Mesodermal cell (in vitro differentiated cells): ENCODE data around the gene SIX3.

ENCODE experiments used
- H3K27ac ChIP-seq: 2 replicates; pipeline ENCODE4 v1.7.0; 2013; ENCODE audit warnings: mild to moderate bottlenecking, low read depth, low read length, moderate library complexity; ENCODE audit not compliant: severe bottlenecking
- H3K36me3 ChIP-seq: 2 replicates; pipeline ENCODE4 v1.7.1; 2013; ENCODE audit warnings: mild to moderate bottlenecking, low read length, moderate library complexity; ENCODE audit not compliant: control insufficient read depth, insufficient read depth
- H3K4me1 ChIP-seq: one replicate; pipeline ENCODE4 v1.7.1; 2013; ENCODE audit warnings: mild to moderate bottlenecking, low read length; ENCODE audit not compliant: insufficient read depth, control insufficient read depth, poor library complexity, severe bottlenecking
- H3K4me3 ChIP-seq: 2 replicates; pipeline ENCODE4 v1.7.0; 2013; ENCODE audit warnings: low read length, control low read depth, mild to moderate bottlenecking; ENCODE audit not compliant: insufficient read depth, poor library complexity, severe bottlenecking; ENCODE audit errors: extremely low read depth
- H3K9me3 ChIP-seq: 2 replicates; pipeline ENCODE4 v1.7.1; 2013; ENCODE audit warnings: mild to moderate bottlenecking, low read length, moderate library complexity; ENCODE audit not compliant: control insufficient read depth
- WGBS, 2 experiments: methylation state at CpG; one replicate each; pipeline ENCODE4 v1.1.5; 2013; ENCODE audit warnings: missing lambda C conversion rate in 2 of 2; ENCODE audit not compliant: insufficient coverage in 2 of 2; 5-methylcytosine and 5-hydroxymethylcytosine counted together

Gene SIX3

DNA sequence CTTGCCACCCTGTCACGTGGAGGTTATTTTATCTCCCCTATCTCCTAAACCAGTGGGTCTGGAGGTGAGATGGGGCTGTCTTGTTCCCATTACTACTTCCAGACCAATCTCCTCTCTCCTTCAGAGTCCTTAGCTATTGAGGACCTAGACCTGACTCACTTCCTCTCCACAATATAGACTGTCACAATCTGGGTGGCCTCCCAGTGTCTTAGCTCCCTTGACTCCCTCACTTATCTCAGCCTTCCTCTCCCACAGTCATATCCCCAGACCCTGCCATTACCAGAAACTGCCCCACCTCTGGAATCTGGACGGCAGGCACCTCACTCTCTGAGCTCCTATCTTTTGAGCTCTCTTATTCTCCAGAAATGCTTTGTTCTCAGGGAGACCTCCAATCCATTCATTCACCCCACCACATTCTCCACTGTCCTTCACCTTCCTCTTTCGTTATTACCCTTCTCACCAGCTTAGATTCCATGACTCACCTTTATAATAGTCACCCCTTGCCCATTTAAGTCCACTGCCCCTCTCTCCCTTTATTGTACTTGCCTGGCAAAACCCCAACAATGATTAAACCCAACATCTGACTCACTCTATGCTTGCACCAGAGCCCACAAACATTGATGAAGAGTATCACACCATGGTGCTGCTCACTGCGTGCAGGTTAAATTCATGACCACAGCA, 23.3 kb upstream of the SIX3 start:
- 87 to 89% methylated on average over 3 to 4 of the region's 4 CpGs for WGBS, 2 experiments
- no peak overlapping the region for H3K4me3 ChIP-seq
- no peaks in the 10 kb centered on the region for H3K9me3 ChIP-seq
- H3K27ac ChIP-seq = no peak overlapping the region
- no peaks in the 10 kb centered on the region for H3K36me3 ChIP-seq
- H3K4me1 ChIP-seq = peaks cover 7% of the 10 kb centered on the region

DNA sequence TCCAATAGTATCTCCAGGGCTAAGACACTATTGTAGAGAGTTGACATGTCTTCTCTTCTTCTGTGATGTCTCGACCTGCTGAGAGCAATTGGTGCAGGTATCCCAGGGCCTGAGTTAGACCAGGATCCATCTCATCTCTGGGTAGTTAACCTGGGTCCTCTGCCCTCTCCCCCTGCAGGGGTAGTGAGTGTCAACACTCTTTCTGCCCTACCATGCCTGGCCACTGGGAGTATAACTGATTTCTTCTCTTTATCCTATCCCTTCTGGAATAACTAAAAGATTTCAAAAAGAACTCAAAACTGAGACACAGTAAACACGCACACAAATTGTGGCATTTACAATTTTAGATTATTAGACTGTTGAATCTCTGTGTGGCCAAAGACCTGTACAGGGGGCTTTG, 20.8 kb upstream of the SIX3 start:
- Histone ChIP-seq H3K4me3 (no peak overlapping the region), H3K27ac (no peak overlapping the region), H3K36me3 (no peaks in the 10 kb centered on the region), H3K9me3 (no peaks in the 10 kb centered on the region), H3K4me1 (peaks cover 7% of the 10 kb centered on the region)
- WGBS, 2 experiments = no CpG with 5 or more reads among the region's 2 CpGs

DNA sequence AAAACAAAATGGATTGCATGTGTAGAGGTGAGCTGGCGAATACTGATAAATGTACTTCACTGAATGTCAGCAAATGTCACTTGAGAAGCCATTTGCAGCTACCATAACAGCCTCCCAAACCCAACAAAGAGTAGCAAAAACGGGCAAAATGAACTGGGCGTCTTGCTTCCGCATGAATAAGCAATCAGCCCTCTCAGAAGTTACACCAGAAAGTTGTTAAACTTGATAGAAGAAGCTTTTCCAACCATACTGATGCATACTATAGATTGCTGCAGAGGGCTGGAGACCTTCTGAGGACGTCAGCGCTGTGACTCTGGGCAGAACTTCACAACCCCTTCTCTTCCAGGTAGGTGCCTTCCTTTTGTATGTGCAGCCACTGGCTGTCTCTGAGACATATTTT, 18.7 kb upstream of the SIX3 start:
- WGBS, 2 experiments = 89 to 92% methylated on average over 3 of the region's 6 CpGs
- Histone ChIP-seq H3K4me3 (no peak overlapping the region), H3K4me1 (peaks cover 7% of the 10 kb centered on the region), H3K9me3 (no peaks in the 10 kb centered on the region), H3K27ac (no peak overlapping the region), H3K36me3 (no peaks in the 10 kb centered on the region)

DNA sequence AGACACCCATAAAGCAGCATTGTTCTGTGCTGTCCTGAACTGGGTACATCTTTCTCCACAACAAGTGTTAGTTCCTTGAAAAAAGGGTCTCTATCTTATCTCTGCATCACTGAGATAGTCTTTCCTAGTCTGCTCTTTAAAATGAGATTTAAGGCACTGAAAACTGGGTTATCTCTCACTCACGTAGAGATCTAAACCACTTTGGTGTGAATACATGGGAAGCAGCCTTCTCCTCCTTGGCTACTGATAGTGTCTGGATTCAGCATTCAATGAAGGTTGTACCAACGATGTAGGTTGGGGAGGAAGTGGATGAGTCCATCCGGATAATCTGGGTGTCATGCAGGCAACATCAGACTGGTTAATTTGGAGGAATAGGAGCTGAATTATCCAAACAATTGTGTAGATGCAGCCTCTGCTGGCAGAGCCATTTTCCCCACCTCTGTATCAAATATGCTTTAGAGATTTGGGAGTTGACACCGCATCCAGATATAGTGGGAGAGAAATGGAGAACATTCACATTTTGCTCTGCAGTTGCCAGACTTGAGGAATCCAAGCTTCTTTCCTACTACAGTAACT, 15.9 kb upstream of the SIX3 start:
- no peaks in the 10 kb centered on the region for H3K36me3 ChIP-seq
- no peak overlapping the region for H3K27ac ChIP-seq
- 7 to 13% methylated on average over 2 to 3 of the region's 4 CpGs for WGBS, 2 experiments
- no peaks in the 10 kb centered on the region for H3K4me1 ChIP-seq
- no peaks in the 10 kb centered on the region for H3K9me3 ChIP-seq
- H3K4me3 ChIP-seq = no peak overlapping the region

- Histone ChIP-seq H3K36me3 (no peaks in the 10 kb centered on the region), H3K4me1 (no peaks in the 10 kb centered on the region), H3K27ac (no peak overlapping the region), H3K4me3 (no peak overlapping the region), H3K9me3 (no peaks in the 10 kb centered on the region)
- WGBS, 2 experiments = 0 to 5% methylated on average over 6 of the region's 9 CpGs
Measured at GRCh38 chr2:44926957-44927356, 14.5 kb upstream of the SIX3 start.

GRCh38 chr2:44927985-44928482, 13.5 kb upstream of the SIX3 start:
- no peaks in the 10 kb centered on the region for H3K9me3 ChIP-seq
- H3K36me3 ChIP-seq = no peaks in the 10 kb centered on the region
- H3K27ac ChIP-seq = no peak overlapping the region
- H3K4me1 ChIP-seq = no peaks in the 10 kb centered on the region
- 1% methylated on average over 29 to 33 of the region's 36 CpGs for WGBS, 2 experiments
- H3K4me3 ChIP-seq = no peak overlapping the region

DNA sequence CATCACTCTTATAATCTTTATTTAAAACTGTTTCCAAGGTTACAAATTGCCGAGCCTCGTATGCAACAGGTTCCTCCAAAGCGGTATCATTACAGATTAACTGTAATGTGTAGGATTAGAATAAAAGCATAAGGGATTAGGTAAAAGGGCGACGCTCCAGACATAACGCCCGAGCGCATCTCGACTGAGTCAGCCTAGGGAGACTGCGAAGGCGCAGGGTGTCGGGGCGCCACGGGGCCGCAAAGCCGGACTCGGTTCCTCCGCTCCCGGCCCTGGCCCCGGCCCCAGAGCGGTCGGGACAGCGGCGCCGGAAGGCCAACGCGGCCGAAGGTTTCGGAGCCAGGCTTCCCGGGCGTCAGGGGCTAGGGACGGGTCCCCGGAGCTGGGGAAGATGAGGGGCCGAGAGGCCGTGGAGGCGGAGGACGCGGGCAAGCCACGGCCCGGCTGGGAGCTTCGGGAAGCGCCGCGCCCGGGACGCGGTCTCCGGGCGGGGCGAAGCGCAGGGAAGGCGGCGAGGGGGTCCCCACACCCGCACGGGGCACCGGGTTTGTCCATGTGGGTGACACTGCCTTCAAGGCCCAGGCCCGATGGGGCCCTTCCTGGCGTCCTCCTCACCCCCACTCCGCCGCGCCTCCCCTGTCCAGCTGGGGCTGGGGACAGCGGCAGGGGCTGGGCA, 12.9 kb upstream of the SIX3 start:
- 1 to 2% methylated on average over 48 to 60 of the region's 62 CpGs for WGBS, 2 experiments
- no peak overlapping the region for H3K4me3 ChIP-seq
- no peak overlapping the region for H3K27ac ChIP-seq
- H3K4me1 ChIP-seq = no peaks in the 10 kb centered on the region
- no peaks in the 10 kb centered on the region for H3K9me3 ChIP-seq
- H3K36me3 ChIP-seq = no peaks in the 10 kb centered on the region

DNA sequence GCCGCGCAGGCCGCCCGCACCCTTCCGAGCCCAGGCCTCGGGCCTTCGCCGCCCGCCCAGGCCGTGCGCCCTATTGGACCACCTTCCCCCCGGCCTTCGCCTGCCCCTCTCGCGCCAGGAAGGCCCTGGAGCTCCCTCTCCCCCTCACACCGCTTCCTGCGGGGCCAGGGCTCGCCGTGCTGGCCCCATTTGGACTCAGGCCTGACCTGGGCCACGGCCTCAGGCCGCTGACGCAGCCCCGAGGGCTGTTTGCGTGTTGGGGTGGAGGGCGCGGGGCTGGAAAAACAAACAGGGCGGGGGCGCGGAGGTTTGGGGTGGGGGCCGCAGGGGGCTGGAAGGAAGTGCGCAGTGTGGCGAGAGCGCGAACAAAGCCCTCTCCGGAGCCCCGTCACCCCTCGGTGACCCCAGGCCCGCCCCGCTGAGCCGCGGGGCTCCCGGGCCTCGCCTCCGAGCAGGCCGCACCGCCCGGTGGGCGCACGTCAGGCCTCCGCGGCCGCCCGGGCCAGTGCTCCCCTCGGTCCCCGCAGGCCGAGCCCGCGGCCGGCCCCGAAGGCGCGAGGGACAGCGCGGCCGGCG, 12.3 kb upstream of the SIX3 start:
- no peaks in the 10 kb centered on the region for H3K4me1 ChIP-seq
- no peak overlapping the region for H3K4me3 ChIP-seq
- no peaks in the 10 kb centered on the region for H3K36me3 ChIP-seq
- 2 to 3% methylated on average over 47 to 48 of the region's 66 CpGs for whole genome bisulfite sequencing, 2 experiments
- no peak overlapping the region for H3K27ac ChIP-seq
- no peaks in the 10 kb centered on the region for H3K9me3 ChIP-seq

DNA sequence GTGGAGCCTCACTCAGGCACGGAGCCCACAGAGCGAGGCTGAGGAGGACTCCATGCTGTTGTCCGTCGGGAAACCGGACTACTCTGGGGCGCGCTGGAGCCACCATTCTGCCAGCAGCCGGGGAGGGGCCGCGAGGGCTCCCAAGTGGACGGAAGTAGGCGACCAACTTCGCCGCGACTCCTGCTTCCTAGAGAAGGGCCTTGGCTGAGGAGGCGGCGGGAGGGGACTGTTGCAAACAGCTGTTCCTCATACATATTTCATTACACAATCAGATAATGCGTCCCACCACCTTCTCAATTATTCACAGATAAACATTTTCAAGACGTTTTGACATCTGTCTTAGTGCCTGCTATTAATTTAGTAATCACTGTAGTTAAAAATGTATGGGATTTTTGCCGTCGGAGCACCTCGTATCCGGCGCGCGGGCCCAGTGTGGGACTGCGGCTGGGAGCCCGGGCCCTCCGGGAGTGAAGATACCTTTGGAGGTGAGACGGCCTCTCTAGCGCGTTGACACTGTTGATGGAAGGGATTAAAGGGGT, 11.7 kb upstream of the SIX3 start:
- Histone ChIP-seq H3K4me3 (no peak overlapping the region), H3K4me1 (peaks cover under 1% of the 10 kb centered on the region), H3K9me3 (no peaks in the 10 kb centered on the region), H3K27ac (no peak overlapping the region), H3K36me3 (no peaks in the 10 kb centered on the region)
- 1% methylated on average over 20 to 22 of the region's 32 CpGs for WGBS, 2 experiments

DNA sequence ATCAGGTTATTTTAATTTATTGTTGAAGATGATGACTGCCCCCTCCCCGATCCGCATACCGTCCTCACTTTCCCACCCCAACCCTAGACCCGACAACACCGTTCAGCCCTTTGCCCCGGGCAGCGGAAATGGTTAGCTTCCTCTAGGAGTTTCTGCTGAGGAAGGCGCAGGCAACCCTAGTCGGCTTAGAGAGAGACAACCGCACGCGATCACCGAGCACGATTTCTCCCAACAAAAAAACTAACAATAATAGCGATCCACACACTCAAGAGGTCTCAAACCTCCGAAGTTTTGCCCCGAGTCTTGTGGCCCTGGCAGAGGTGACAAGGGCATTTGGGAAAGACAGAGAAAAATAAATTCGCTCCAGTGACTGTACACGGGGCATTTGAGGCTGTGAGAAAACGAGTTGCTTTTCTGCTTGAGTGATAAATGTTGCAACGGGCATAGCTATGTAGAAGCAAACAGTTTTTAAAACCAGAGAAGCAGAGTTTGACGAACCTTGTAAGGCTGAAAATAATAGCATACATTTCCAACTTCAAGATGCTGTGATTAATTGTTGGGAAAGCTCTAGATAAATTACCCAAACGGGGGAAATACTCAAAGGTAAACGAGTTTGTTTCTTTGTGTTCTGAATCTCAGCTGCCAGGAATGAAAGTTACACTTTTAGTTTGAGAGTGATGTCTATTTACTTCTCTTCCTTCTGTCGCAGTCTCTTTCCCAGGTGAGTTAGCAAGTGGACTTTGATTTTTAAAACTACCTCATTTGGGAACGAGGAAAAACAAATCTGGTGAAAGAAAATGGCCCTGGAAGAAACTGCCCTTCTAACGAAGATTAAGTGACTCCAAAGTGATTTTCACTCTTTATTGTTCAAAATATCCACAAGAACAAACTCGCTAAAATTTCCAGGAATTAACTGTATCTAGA, 11.0 kb upstream of the SIX3 start:
- H3K4me1 ChIP-seq = peaks cover 4% of the 10 kb centered on the region
- H3K9me3 ChIP-seq = no peaks in the 10 kb centered on the region
- no peak overlapping the region for H3K4me3 ChIP-seq
- H3K36me3 ChIP-seq = no peaks in the 10 kb centered on the region
- no peak overlapping the region for H3K27ac ChIP-seq
- WGBS, 2 experiments = 1 to 2% methylated on average over 6 to 12 of the region's 28 CpGs
